ENCODE measurements around the gene GPR132. TPM values are rescaled to one million over a fixed set of nuclear protein-coding genes. Genes with fewer than 3 reads are reported as not detected.
A peak's percentile ranks its signal among the peaks of the same experiment; 100 is the strongest.
"Not testable (repeated sequence)": the region's sequence is repeated elsewhere in the genome, so short reads cannot be mapped to it uniquely, and the experiment has no call there.

GPR132 gene
- total RNA-seq, 1 donor from 2014 or later: 0.57 TPM

DNA sequence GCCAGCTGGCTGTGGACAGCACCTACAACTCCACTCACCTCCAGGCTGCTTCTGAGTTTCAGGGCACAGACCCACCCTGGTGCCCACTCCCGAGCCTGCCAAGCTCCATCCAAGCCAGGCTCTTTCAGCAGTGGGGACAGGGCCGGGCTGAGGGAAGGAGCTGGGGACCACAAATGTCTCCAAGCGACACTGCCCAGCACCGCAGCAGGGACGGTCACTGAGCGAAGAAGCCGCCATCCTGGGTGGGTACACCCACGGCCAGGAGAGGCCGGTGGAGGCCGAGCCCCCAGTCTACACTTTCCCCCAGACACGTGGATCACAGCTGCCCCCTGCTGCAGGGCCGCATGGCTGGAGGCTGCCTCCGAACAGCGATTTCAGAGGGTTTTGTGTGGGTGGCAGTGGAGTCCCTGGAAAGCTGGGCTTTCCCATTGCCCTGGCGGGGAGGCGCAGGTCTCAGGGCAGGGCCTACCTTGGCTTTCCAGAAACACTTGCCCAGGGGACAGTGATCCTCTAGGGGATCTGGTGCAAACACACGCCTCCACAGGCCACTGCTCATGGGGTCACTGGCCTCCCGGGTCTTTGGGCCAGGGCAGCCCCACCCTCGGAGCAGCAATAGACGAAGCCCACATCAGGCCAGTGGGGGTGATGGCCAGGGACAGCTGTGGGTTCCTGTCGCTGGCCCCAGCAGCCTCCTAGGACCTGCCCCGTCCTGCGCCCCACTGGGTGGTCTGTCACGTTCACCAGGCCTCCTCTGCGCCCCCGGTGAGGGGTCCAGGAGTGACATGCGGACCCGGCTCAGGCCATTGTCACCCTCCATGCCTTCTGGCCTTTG, 1.2 kb upstream of the GPR132 start:
- Mint-ChIP-seq H3K4me1 (ENCODE audit: low read depth) (peaks cover 6% of the 10 kb centered on the region), H3K27me3 (peaks cover 4% of the 10 kb centered on the region), H3K27ac (no peak overlapping the region), H3K4me3 (ENCODE audit: low read depth) (no peak overlapping the region), H3K36me3 (ENCODE audit: insufficient read depth) (no peaks in the 10 kb centered on the region), H3K9me3 (ENCODE audit: low read depth) (no peaks in the 10 kb centered on the region)
- TF ChIP-seq, protein P1, sequence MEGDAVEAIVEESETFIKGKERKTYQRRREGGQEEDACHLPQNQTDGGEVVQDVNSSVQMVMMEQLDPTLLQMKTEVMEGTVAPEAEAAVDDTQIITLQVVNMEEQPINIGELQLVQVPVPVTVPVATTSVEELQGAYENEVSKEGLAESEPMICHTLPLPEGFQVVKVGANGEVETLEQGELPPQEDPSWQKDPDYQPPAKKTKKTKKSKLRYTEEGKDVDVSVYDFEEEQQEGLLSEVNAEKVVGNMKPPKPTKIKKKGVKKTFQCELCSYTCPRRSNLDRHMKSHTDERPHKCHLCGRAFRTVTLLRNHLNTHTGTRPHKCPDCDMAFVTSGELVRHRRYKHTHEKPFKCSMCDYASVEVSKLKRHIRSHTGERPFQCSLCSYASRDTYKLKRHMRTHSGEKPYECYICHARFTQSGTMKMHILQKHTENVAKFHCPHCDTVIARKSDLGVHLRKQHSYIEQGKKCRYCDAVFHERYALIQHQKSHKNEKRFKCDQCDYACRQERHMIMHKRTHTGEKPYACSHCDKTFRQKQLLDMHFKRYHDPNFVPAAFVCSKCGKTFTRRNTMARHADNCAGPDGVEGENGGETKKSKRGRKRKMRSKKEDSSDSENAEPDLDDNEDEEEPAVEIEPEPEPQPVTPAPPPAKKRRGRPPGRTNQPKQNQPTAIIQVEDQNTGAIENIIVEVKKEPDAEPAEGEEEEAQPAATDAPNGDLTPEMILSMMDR (IDR thresholded peaks at IDR 0.05; ENCODE audit: unreplicated experiment): no peak
- no peak for DNase-seq (ENCODE audit: low spot score, unreplicated experiment)

DNA sequence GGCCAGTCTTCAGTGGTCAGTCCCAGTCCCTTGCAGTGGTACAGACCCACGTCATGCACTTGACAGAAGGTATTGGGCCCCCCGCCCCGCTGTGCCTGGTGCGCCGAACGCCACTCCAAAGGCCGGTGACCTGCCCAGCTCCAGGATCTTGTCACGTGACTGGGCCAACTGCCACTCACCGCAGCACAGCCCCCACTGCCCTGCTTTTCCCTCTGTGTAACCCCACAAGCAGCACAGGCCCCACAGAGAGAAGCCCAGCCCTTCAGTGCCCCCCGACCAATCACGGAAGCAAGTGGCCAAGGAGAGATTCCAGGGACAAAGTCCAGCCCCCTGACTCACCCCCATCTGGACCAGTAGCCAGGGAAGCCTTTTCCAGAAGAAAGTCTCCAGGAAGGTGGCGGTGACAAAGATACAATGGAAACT, 498 bp downstream of the GPR132 start:
- no peaks in the 10 kb centered on the region for H3K9me3 Mint-ChIP-seq (ENCODE audit: low read depth)
- H3K27ac Mint-ChIP-seq: peak overlapping the region; percentile 92
- TF ChIP-seq, protein P1 (IDR thresholded peaks at IDR 0.05; ENCODE audit: unreplicated experiment): no peak
- H3K4me1 Mint-ChIP-seq (ENCODE audit: low read depth): peaks cover 6% of the 10 kb centered on the region
- H3K27me3 Mint-ChIP-seq: peaks cover 3% of the 10 kb centered on the region
- no peak for DNase-seq (ENCODE audit: low spot score, unreplicated experiment)
- H3K36me3 Mint-ChIP-seq (ENCODE audit: insufficient read depth): no peaks in the 10 kb centered on the region
- peak overlapping the region; percentile 11 for H3K4me3 Mint-ChIP-seq (ENCODE audit: low read depth)

DNA sequence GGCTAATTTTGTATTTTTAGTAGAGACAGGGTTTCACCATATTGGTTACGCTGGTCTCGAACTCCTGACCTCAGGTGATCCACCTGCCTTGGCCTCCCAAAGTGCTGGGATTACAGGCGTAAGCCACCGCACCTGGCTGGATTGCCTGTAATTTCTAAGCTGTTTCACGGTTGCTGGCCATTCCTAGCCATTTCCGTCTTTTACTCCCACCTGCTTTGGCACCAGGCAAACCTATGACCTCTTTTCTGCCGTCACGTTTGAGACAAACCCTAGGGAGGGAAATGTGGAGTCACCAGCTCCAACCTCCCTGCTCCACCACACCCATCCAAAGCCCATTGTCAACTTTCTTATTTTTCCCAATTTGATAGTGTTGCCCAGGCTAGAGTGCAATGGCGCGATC, 1.2 kb downstream of the GPR132 start:
- DNase-seq (ENCODE audit: low spot score, unreplicated experiment): no peak
- no peaks in the 10 kb centered on the region for H3K27me3 Mint-ChIP-seq
- no peak overlapping the region for H3K27ac Mint-ChIP-seq
- no peaks in the 10 kb centered on the region for H3K9me3 Mint-ChIP-seq (ENCODE audit: low read depth)
- TF ChIP-seq, protein P1 (IDR thresholded peaks at IDR 0.05; ENCODE audit: unreplicated experiment): no peak
- H3K36me3 Mint-ChIP-seq (ENCODE audit: insufficient read depth): no peaks in the 10 kb centered on the region
- H3K4me3 Mint-ChIP-seq (ENCODE audit: low read depth): no peak overlapping the region
- peaks cover 11% of the 10 kb centered on the region for H3K4me1 Mint-ChIP-seq (ENCODE audit: low read depth)

DNA sequence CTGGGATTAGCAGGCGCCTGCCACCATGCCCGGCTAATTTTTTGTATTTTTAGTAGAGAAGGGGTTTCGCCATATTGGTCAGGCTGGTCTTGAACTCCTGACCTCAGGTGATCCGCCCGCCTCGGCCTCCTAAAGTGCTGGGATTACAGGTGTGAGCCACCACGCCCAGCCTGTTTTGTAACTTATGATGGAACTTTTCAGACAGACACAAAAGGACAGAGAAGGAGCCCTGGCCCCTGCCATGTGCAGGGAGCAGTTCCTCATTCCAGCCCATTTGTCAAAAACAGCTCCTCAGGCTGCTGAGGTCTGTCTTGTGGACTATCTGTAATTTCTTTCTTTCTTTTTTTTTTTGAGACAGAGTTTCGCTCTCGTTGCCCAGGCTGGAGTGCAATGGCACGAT, 1.7 kb downstream of the GPR132 start:
- not testable (repeated sequence) for H3K9me3 Mint-ChIP-seq (ENCODE audit: low read depth); H3K27ac Mint-ChIP-seq; H3K36me3 Mint-ChIP-seq (ENCODE audit: insufficient read depth)

DNA sequence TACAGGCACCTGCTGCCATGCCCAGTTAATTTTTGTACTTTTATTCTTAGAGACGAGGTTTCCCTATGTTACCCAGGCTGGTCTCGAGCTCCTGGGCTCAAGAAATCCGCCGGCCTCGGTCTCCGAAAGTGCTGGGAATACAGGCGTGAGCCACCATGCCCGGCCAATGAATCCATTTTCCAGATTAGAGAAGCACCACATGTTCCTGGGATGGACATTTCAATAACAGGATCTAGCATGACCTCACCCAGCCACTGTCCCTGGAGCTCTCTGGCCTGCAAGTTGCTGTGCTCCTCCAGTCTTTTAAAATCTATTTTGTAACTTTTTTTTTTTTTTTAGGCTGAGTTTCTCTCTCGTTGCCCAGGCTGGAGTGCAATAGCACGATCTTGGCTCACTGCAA, 2.2 kb downstream of the GPR132 start:
- no peaks in the 10 kb centered on the region for H3K36me3 Mint-ChIP-seq (ENCODE audit: insufficient read depth)
- H3K9me3 Mint-ChIP-seq (ENCODE audit: low read depth): no peaks in the 10 kb centered on the region
- DNase-seq (ENCODE audit: low spot score, unreplicated experiment): no peak
- H3K27me3 Mint-ChIP-seq: no peaks in the 10 kb centered on the region
- H3K4me1 Mint-ChIP-seq (ENCODE audit: low read depth): peaks cover 11% of the 10 kb centered on the region
- no peak overlapping the region for H3K4me3 Mint-ChIP-seq (ENCODE audit: low read depth)
- TF ChIP-seq, protein P1 (IDR thresholded peaks at IDR 0.05; ENCODE audit: unreplicated experiment): no peak
- H3K27ac Mint-ChIP-seq: no peak overlapping the region

More for the DNA sequence above, 1.7 kb downstream of the GPR132 start:
- DNase-seq (ENCODE audit: low spot score, unreplicated experiment); H3K4me3 Mint-ChIP-seq (ENCODE audit: low read depth); H3K27me3 Mint-ChIP-seq: not testable (repeated sequence)
- H3K4me1 Mint-ChIP-seq (ENCODE audit: low read depth): peaks cover 11% of the 10 kb centered on the region

DNA sequence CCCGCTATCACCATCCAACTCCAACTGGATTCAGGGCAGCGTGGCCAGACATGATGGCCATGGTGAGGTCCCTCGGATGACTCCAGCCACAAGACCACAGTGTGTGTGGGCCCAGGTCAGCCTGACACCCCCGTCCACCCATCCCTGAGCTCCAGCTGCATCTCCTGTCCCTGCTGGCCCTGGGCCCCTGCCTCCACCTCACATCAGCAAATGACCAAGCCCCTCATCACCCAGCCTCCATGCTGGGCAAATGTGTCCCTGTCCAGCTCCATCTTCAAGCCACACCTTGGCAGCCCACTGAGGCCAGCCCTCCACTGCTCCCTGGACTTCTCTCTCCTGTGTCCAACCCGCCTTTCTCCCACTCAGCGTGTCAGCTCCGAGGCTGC, 3.2 kb downstream of the GPR132 start:
- H3K4me1 Mint-ChIP-seq (ENCODE audit: low read depth): peaks cover 11% of the 10 kb centered on the region
- no peaks in the 10 kb centered on the region for H3K9me3 Mint-ChIP-seq (ENCODE audit: low read depth)
- no peak overlapping the region for H3K27ac Mint-ChIP-seq
- no peaks in the 10 kb centered on the region for H3K36me3 Mint-ChIP-seq (ENCODE audit: insufficient read depth)
- TF ChIP-seq, protein P1 (IDR thresholded peaks at IDR 0.05; ENCODE audit: unreplicated experiment): no peak
- DNase-seq (ENCODE audit: low spot score, unreplicated experiment): no peak
- H3K4me3 Mint-ChIP-seq (ENCODE audit: low read depth): no peak overlapping the region
- no peaks in the 10 kb centered on the region for H3K27me3 Mint-ChIP-seq
